Fibroblast of lung (primary cell): Measurements from ENCODE around the gene CENPF.

Experiments used
- EZH2 ChIP-seq: IDR thresholded peaks from 2 replicates; pipeline ENCODE4 v1.5.1; 2012; ENCODE audit warnings: low read length, control low read depth, mild to moderate bottlenecking; ENCODE audit errors: missing control alignments
- TF ChIP-seq, protein P1 (sequence below), 2 donors: IDR thresholded peaks in 1 of 2; conservative IDR thresholded peaks in 1 of 2; 1 replicate in 1 of 2; 2 replicates in 1 of 2; pipeline ENCODE4 v1.5.1; 2011 to 2012; ENCODE audit warnings: low read length in 2 of 2, control low read depth in 1 of 2, inconsistent platforms in 1 of 2, low read depth in 1 of 2, mild to moderate bottlenecking in 1 of 2

DNA sequence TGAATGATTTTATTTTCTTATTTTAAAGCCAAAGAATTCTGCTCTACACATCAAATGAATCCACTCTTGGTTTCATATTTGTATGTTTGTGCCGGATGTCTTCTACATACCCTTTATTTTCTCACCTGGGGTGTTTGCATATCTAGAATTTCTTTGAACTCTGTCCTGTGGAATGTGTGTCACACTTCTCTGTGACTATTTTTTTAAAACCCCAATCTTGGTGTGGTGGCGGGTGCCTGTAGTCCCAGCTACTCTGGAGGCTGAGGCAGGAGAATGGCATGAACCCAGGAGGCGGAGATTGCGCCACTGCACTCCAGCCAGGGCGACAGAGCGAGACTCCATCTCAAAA lies 35.4 kb downstream of the CENPF start:
- TF ChIP-seq, protein P1, sequence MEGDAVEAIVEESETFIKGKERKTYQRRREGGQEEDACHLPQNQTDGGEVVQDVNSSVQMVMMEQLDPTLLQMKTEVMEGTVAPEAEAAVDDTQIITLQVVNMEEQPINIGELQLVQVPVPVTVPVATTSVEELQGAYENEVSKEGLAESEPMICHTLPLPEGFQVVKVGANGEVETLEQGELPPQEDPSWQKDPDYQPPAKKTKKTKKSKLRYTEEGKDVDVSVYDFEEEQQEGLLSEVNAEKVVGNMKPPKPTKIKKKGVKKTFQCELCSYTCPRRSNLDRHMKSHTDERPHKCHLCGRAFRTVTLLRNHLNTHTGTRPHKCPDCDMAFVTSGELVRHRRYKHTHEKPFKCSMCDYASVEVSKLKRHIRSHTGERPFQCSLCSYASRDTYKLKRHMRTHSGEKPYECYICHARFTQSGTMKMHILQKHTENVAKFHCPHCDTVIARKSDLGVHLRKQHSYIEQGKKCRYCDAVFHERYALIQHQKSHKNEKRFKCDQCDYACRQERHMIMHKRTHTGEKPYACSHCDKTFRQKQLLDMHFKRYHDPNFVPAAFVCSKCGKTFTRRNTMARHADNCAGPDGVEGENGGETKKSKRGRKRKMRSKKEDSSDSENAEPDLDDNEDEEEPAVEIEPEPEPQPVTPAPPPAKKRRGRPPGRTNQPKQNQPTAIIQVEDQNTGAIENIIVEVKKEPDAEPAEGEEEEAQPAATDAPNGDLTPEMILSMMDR (conservative IDR thresholded peaks at IDR 0.05 in 1 of 2, IDR thresholded peaks at IDR 0.05 in 1 of 2; ENCODE audit: low read depth in 1 of 2, low read length in 2 of 2): no peak
- no peak for TF ChIP-seq EZH2
